ENCODE measurements around the gene NMS. TPM values are rescaled to one million over a fixed set of nuclear protein-coding genes. Genes with fewer than 3 reads are reported as not detected.

NMS gene, protein sequence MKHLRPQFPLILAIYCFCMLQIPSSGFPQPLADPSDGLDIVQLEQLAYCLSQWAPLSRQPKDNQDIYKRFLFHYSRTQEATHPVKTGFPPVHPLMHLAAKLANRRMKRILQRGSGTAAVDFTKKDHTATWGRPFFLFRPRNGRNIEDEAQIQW
- total RNA-seq: not detected

DNA sequence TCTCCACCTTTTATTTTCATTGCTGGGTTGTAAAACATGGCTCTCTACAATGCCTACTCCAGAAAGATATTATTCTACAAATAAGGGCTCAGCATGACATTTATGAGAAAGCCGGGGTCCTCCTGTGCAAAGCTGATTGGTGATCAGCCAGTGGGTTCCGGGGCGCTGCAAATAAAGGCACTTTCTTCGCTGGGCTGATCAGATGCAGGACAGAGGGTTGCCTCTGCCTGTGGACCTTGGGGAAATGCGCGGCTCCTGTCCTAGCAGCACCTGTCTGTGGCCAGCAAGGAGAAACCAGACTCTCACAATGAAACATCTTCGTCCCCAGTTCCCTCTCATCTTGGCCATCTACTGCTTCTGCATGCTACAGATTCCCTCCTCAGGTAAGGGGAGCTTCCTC is at the start of gene NMS:
NMS (plus strand) TSS at position 301 of the 400 bp plus-strand sequence; CDS start at position 308, 7 bp downstream.

Other genes with a start within 250 kb of the NMS start
- gene LONRF2, start 148.0 kb upstream of the NMS start, total RNA-seq: 90.7 TPM
- gene CHST10, start 52.8 kb upstream of the NMS start, total RNA-seq: 44.5 TPM
- gene PDCL3, start 92.5 kb downstream of the NMS start, total RNA-seq: 17.8 TPM